Motor neuron (in vitro differentiated cells): ENCODE data around the gene HDGFL2. TPM values are rescaled to one million over a fixed set of nuclear protein-coding genes. Genes with fewer than 3 reads are reported as not detected.
"Not testable (repeated sequence)": the region's sequence is repeated elsewhere in the genome, so short reads cannot be mapped to it uniquely, and the experiment has no call there.

Source experiments
- ATAC-seq, 8 experiments: fragments of 200-7000 bp; cut with Tn5 transposase; replicated peaks in 6 of 8; 2 replicates each; pipeline ENCODE4 v1.8.0; 2021; ENCODE audit warnings: mild to moderate bottlenecking in 8 of 8, moderate library complexity in 8 of 8
- H3K27ac ChIP-seq, 2 donors: fragments of 250-450 bp; sonication (Bioruptor Pico); 2 replicates each; pipeline ENCODE4 v1.9.0; 2021; ENCODE audit warnings: antibody characterized with exemption in 2 of 2, mild to moderate bottlenecking in 2 of 2, moderate library complexity in 1 of 2
- H3K4me1 ChIP-seq, 2 donors: fragments of 250-450 bp; sonication (Bioruptor Pico); replicated peaks in 1 of 2; 2 replicates each; pipeline ENCODE4 v1.6.1; 2021; ENCODE audit warnings: antibody characterized with exemption in 2 of 2, mild to moderate bottlenecking in 2 of 2, moderate library complexity in 1 of 2
- H3K4me3 ChIP-seq, 5 donors: fragments of 250-450 bp; sonication (Bioruptor Pico); 2 replicates each; pipeline ENCODE4 v1.9.0; 2021; ENCODE audit warnings: antibody characterized with exemption in 5 of 5, mild to moderate bottlenecking in 5 of 5, moderate library complexity in 4 of 5
- WGBS, 10 experiments: fragments of 450-650 bp; shearing (Covaris generic); methylation state at CpG; one replicate each; pipeline ENCODE4 v1.0.0; 2022; 5-methylcytosine and 5-hydroxymethylcytosine counted together
- in situ Hi-C, 9 experiments: fragments of 400-800 bp; cut with MboI; loops; one replicate each; pipeline ENCODE4 v1.15.0; 2021; ENCODE audit warnings: low sequenced_read_pairs in 9 of 9, low pct_unique_long_range_greater_than_20kb in 2 of 9; ENCODE audit not compliant: unreplicated experiment in 9 of 9
- total RNA-seq, 8 experiments: library from RNA; unstranded; fragments of 300-600 nt; gene quantifications; 2 replicates each; pipeline versions ENCODE4 v1.2.3 to v1.2.4, GENCODE V29; 2022

The HDGFL2 gene
- total RNA-seq, 8 experiments from 2014 or later, result 29.2 to 87.0 (median 59.0) TPM

DNA sequence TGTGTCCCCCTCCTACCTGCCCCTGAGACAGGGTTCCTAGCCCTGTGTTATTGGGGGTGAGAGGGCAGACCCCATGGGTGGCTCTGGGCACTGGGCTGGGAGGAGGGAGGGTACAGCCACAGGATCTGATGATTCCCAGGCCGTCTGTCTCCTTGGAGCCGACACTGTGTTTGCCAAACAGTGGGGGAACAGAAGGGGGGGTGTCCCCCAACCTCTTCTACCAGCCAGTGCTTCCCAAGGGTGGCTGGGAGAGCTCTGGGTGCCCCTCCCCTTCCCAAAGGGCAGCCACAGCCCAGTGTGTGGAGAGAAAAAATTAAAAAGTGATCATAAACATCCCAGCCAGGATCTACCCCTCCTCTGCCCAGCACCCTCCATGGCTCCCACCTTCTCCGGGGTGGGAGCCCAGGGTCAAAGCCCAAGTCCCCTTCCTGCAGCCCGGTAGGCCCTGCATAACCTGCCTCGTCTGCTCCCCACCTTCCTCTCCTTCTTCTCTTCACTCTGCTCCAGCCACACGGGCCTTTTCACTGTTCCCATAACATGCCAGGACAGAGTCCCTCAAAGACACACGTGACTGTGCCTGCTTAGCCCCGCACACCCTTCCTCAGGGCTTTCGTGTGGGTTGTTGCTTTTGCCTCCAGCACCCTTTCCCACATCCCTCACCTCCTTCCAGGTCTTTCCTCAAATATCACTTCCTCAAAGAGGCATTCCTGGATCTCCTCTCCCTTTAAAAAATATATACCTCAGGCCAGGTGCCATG, 47.6 kb downstream of the HDGFL2 start:
- H3K4me3 ChIP-seq, result no peak overlapping the region
- in situ Hi-C loops, result no loop called here
- H3K27ac ChIP-seq, result no peak overlapping the region
- peak in 5 of 8 experiments; percentile 21 to 46 (median 31) for ATAC-seq
- WGBS, 10 experiments, result 17 to 100% (median 60%) methylated on average over 1 to 7 of the region's 9 CpGs; no CpG with 5 or more reads in 3 of the 10 experiments
- H3K4me1 ChIP-seq, result no peaks in the 10 kb centered on the region

DNA sequence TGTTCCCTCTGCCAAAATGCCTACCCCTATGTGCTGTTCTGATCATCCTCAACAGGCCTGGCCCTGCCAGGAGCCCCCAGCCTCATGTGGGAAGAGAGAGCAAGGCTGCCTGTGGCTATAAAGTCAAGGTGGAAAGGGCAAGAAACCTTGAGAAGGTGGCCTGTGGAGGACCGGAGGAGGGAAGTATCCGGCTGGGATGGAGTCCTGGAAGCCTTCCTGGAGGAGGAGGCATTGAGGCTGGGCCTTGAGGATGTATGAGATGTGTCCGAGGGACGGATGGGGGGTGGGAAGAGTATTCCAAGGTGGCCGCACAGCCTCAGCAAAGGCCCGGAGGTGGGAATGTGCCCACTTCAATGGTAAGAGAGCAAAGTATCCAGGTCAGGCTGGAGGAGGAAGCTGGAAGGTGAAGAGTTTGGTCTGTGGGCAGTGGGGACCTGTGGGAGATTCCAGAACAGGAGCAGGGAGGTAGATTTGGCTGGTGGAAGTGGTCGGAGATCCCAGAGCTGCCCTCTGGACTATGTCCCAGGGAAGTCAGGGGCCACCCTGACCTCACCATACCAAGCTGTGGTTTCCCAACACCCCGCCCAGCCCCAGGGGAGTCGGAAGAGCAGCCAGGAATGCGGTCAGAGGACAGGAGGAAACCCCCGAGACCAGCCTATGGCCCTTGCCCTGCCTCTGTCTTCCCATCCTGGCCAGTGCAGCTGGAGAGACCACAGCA, 49.2 kb downstream of the HDGFL2 start:
- in situ Hi-C loops, result no loop called here
- Histone ChIP-seq H3K4me3 (no peak overlapping the region), H3K4me1 (no peaks in the 10 kb centered on the region), H3K27ac (no peak overlapping the region)
- 36 to 87% (median 79%) methylated on average over 3 to 6 of the region's 11 CpGs; no CpG with 5 or more reads in 2 of the 10 experiments for WGBS, 10 experiments
- peak in 1 of 8 experiments; percentile 25 for ATAC-seq

DNA sequence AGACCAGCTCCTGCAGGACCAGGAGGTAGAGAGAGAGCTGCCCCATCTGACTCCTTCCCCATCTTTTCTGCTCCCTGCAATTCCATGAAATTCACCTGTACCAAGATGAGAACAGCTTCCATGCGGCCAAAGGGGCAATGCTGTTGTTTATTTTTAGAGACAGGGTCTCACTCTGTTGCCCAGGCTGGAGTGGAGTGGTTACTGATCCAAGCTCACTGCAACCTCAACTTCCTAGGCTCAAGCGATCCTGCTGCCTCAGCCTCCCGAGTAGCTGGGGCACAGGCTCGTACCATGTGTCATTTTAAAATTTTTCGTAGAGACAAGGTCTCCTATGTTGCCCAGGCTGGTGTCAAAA, 49.8 kb downstream of the HDGFL2 start:
- Histone ChIP-seq H3K4me3 (no peak overlapping the region), H3K27ac (no peak overlapping the region), H3K4me1 (no peaks in the 10 kb centered on the region)
- WGBS, 10 experiments, result 20 to 96% (median 78%) methylated on average over 1 to 4 of the region's 5 CpGs; no CpG with 5 or more reads in 3 of the 10 experiments
- ATAC-seq, result no peak
- in situ Hi-C loops, result no loop called here

DNA sequence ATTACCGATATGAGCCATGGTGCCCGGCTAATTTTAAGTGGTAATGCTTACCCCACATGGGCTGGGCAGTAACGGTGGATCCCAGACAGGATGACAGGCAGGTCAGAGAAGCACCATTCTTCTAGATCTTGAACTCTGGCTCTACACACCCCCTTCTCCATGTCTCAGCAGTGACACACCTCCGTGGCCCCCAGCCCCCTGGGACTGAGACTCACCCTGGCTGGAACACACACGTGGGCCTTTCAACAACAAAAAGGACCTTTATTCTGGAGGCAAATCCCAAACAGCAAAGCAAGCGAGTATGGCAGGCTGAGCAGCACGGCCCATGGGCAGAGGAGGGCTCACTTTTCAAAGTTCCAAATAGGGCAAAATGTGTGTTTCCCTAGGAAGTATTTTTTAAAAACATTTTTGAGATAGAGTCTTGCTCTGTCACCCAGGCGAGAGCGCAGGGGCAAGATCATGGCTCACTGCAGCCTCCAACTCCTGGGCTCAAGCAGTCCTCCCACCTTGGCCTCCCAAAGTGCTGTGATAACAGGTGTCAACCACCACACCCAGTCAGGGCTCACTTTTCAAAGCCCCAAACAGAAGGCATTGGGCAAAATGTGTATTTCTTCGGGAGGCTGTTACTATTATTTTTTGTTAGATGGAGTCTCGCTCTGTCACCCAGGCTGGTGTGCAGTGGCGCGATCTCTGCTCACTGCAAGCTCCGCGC, 50.4 kb downstream of the HDGFL2 start:
- no peak overlapping the region for H3K27ac ChIP-seq
- H3K4me3 ChIP-seq, result no peak overlapping the region
- ATAC-seq, result no peak
- 65 to 100% (median 88%) methylated on average over 1 to 8 of the region's 15 CpGs; no CpG with 5 or more reads in 1 of the 10 experiments for WGBS, 10 experiments
- in situ Hi-C loops, result no loop called here
- no peaks in the 10 kb centered on the region for H3K4me1 ChIP-seq

DNA sequence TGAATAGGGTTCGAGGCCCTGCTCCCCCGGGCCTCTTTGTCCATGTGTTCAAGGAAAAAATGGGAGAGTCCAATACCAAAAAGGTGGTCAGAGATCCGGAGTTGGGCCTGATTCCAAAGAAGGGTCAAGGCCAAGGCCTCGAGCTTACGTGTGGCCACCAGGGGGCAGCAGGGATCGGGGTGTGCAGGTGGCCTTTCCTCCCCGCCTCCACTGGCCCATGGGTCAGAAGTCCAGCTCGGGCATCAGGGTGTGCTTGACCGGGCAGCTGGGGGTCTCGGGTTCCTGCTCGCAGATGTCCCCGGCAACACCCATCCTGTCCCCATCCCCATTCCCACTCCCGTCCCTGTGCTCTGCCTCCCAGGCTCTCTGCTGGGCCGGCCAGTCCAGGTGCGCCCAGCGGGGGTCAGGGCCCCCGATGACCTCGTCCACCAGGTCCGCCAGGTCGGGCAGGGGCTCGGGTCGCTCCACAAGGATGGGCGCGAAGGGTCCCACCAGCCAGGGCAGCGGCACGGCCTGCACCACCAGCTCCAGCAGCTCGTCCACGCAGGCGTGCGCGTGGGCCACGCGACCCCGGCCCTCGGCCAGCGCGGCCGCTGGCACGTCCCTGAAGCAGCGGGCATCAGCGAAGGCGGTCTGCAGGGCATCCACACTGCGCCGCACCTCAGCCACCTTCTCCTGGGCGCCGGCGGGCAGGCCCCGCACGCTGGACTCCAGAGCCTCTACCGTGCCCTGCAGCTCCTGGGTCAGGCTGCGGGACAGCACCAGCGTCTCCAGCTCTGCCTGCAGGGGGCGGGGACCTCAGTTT, 51.4 kb downstream of the HDGFL2 start:
- ATAC-seq, result peak in 7 of 8 experiments; percentile 13 to 53 (median 26)
- WGBS, 10 experiments, result 0 to 54% (median 10%) methylated on average over 1 to 6 of the region's 53 CpGs; no CpG with 5 or more reads in 5 of the 10 experiments
- in situ Hi-C loops, result no loop called here

DNA sequence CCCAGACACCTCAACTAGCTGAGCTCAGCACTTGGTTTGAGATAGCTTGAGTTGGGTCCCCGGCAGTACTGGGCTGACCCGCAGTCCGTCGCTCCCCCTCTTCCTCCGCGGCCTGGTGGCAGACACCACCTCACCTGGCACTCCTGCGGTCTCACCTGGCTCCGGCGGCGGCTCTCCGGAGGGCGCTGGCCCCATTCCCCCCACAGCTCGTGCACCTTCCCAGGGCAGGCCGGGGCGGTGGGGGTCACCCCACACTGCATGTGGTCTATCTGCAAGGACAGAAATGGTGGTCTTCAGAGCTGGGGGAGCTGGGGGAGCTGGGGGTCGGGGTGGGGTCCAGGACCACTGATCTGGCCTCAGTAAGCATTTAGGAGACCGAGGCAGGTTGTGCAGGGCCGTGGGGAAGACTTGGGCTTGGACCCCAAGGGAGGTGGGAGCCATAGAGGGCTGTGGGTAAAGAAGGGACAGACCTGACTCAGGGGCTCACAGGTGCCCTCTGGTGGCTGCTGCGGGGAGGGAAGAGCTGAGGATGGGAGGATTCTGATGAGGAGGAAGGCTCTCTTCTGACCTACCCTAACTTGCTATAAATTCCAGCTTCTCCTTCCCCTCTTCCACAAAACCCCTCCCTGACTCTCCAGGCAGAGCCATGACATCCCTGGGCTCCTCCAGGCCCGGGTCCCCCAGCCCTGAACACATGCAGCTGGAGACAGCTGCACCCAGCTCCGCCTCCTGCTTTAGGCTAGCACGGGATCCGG, 52.9 kb downstream of the HDGFL2 start:
- peak; percentile 48 to 88 (median 56) for ATAC-seq
- H3K4me1 ChIP-seq, result no peaks in the 10 kb centered on the region
- 0 to 100% (median 30%) methylated on average over 1 to 5 of the region's 23 CpGs; no CpG with 5 or more reads in 4 of the 10 experiments for WGBS, 10 experiments
- H3K4me3 ChIP-seq, result no peak overlapping the region
- no peak overlapping the region for H3K27ac ChIP-seq
- in situ Hi-C loops, result no loop called here

More for the DNA sequence above, 51.4 kb downstream of the HDGFL2 start:
- Histone ChIP-seq H3K27ac (no peak overlapping the region), H3K4me1 (no peaks in the 10 kb centered on the region), H3K4me3 (no peak overlapping the region)

DNA sequence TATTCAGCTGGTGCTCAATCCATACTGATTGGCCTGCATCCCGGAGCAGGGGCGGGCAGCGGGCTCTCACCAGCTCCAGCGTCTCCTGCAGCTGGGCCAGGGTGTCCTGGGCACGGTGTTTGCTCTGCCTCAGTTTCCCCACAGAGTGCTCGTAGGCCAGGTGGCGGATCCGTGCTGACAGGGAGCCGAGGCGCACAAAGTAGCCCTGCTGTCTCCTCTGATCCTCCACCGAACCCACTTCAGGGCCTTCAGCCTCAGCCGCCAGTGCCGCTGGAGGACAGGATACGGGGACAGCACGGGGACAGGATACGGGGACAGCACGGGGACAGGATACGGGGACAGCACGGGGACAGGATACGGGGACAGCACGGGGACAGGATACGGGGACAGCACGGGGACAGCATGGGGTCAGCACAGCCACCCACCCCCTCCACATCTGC, 53.5 kb downstream of the HDGFL2 start:
- no peaks in the 10 kb centered on the region for H3K4me1 ChIP-seq
- ATAC-seq, result peak in 2 of 8 experiments; percentile 4 to 8
- in situ Hi-C loops, result no loop called here
- H3K27ac ChIP-seq, result no peak overlapping the region
- H3K4me3 ChIP-seq, result no peak overlapping the region
- 90% methylated on average over 2 of the region's 23 CpGs; no CpG with 5 or more reads in 8 of the 10 experiments for WGBS, 10 experiments

DNA sequence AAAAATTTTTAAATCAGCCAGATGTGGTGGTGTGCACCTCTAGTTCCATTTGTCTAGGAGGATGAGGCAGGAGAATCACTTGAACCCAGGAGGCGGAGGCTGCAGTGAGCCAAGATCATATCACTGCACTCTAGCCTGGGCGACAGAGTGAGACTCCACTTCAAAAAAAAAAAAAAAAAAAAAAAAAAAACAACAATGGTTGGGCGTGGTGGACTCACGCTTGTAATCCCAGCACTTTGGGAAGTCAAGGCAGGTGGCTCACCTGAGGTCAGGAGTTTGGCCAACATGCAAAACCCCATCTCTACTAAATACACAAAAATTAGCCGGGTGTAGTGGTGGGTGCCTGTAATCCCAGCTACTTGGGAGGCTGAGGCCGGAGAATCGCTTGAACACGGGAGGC, 55.3 kb downstream of the HDGFL2 start:
- H3K27ac ChIP-seq, ATAC-seq, H3K4me1 ChIP-seq, in situ Hi-C loops, H3K4me3 ChIP-seq: not testable (repeated sequence)
- 60 to 100% (median 90%) methylated on average over 1 to 5 of the region's 8 CpGs; no CpG with 5 or more reads in 4 of the 10 experiments for WGBS, 10 experiments

DNA sequence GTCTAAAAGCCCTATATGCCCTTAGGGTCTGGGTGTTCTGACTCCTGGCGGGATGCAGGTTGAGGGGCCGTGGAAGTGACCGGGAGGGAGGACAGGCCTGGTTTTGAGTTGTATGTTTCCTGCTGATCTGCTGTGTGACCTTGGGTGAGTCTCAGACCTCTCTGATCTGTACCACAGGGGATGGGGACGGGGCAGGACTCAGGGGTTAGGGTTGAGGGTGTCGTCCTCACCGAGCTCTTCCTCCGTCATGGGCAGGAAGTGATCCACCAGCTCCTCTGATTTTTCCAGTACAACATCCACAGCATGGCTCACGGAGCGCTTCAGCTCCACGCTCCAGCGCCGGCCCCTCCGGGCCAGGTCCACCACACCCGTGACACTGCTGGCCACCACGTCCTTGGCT, 56.7 kb downstream of the HDGFL2 start:
- ATAC-seq, result no peak
- in situ Hi-C loops, result no loop called here
- no peak overlapping the region for H3K27ac ChIP-seq
- 0 to 100% (median 83%) methylated on average over 1 to 12 of the region's 15 CpGs; no CpG with 5 or more reads in 3 of the 10 experiments for WGBS, 10 experiments
- H3K4me3 ChIP-seq, result no peak overlapping the region
- no peaks in the 10 kb centered on the region for H3K4me1 ChIP-seq

GRCh38 chr19:4529924-4530522, 57.9 kb downstream of the HDGFL2 start:
- Histone ChIP-seq H3K4me3 (no peak overlapping the region), H3K27ac (no peak overlapping the region), H3K4me1 (no peaks in the 10 kb centered on the region)
- ATAC-seq, result no peak
- WGBS, 10 experiments, result 50 to 88% (median 80%) methylated on average over 1 to 3 of the region's 14 CpGs; no CpG with 5 or more reads in 7 of the 10 experiments
- in situ Hi-C loops, result no loop called here

GRCh38 chr19:4531562-4532165, 59.6 kb downstream of the HDGFL2 start:
- Histone ChIP-seq H3K4me3 (no peak overlapping the region), H3K4me1 (peaks cover 0 to 2% of the 10 kb centered on the region in 2 donors), H3K27ac (no peak overlapping the region)
- in situ Hi-C loops, result no loop called here
- 48 to 81% (median 60%) methylated on average over 1 to 4 of the region's 28 CpGs; no CpG with 5 or more reads in 5 of the 10 experiments for WGBS, 10 experiments
- no peak for ATAC-seq
